Neural cell (in vitro differentiated cells): ENCODE measurements around the gene ADAM11.

Source experiments
- CTCF ChIP-seq: fragments of 450-650 bp; IDR thresholded peaks from 2 replicates; pipeline ENCODE4 v1.5.1; 2014; ENCODE audit warnings: antibody characterized with exemption, mild to moderate bottlenecking, moderate library complexity; ENCODE audit not compliant: poor library complexity, severe bottlenecking
- EP300 ChIP-seq: fragments of 450-650 bp; conservative IDR thresholded peaks from 2 replicates; pipeline ENCODE4 v1.6.1; 2014; ENCODE audit warnings: antibody characterized with exemption, mild to moderate bottlenecking, moderate library complexity; ENCODE audit not compliant: poor library complexity, severe bottlenecking
- EZH2 ChIP-seq: fragments of 200-600, 300-800 bp; shearing (Covaris generic), sonication (generic); IDR thresholded peaks from 2 replicates; pipeline ENCODE4 v1.6.1; 2014; ENCODE audit warnings: antibody characterized with exemption, low read length, borderline replicate concordance, mild to moderate bottlenecking; ENCODE audit not compliant: insufficient read depth, poor library complexity, severe bottlenecking
- POLR2AphosphoS5 ChIP-seq: IDR thresholded peaks from 2 replicates; pipeline ENCODE4 v1.6.1; 2012
- RAD21 ChIP-seq: fragments of 450-650 bp; conservative IDR thresholded peaks from 2 replicates; pipeline ENCODE4 v1.6.1; 2014; ENCODE audit warnings: antibody characterized with exemption, mild to moderate bottlenecking, moderate library complexity
- REST ChIP-seq: IDR thresholded peaks from 2 replicates; pipeline ENCODE4 v1.6.1; 2012; ENCODE audit warnings: borderline replicate concordance
- SMC3 ChIP-seq: fragments of 450-650 bp; conservative IDR thresholded peaks from 2 replicates; pipeline ENCODE4 v1.6.1; 2014; ENCODE audit warnings: antibody characterized with exemption, mild to moderate bottlenecking, moderate library complexity; ENCODE audit not compliant: poor library complexity
- TAF1 ChIP-seq: IDR thresholded peaks from 2 replicates; pipeline ENCODE4 v1.6.1; 2012; ENCODE audit warnings: low read depth

GRCh38 chr17:44751806-44752205 is 7.0 kb upstream of the ADAM11 start:
- TF ChIP-seq CTCF (no peak), SMC3 (no peak), EP300 (no peak), RAD21 (no peak), POLR2AphosphoS5 (no peak), EZH2 (no peak), REST (no peak), TAF1 (no peak)
